Endothelial cell of umbilical vein (primary cell): Measurements from ENCODE around the gene BOLL. TPM values are rescaled to one million over a fixed set of nuclear protein-coding genes. Genes with fewer than 3 reads are reported as not detected.

ENCODE experiments used
- BruUV-seq: library from RNA; stranded (reverse); fragments of 400-500 nt; replicated peaks from 2 replicates; lab custom pipeline; 2021; lab: Mats Ljungman, UMichigan
- CTCF ChIA-PET: fragments of 300-600, 350-600 bp; sonication (Branson Sonifier 250); formaldehyde crosslinking; loops from one replicate; lab custom pipeline; 2021; ENCODE audit warnings: antibody characterized with exemption, inconsistent platforms; lab: Charles Lee
- POLR2A ChIA-PET: fragments of 300-600, 350-600 bp; sonication (Branson Sonifier 250); formaldehyde crosslinking; loops from one replicate; lab custom pipeline; 2021; ENCODE audit warnings: antibody characterized with exemption, inconsistent platforms; lab: Charles Lee
- DNase-seq: peaks from one replicate; pipeline ENCODE4 v3.0.0-alpha.2; 2011; ENCODE audit warnings: low read depth, low spot score
- FAIRE-seq: peaks from 2 replicates; lab custom pipeline; 2011; peaks lifted over from hg19 to GRCh38; lab: Jason Lieb, UNC
- H2AFZ ChIP-seq: 2 replicates; pipeline ENCODE4 v1.6.0; 2012; ENCODE audit warnings: low read depth, low read length, control low read depth, inconsistent platforms
- H3K27ac ChIP-seq: 2 replicates; pipeline ENCODE4 v1.5.1; 2011; ENCODE audit warnings: low read depth, mild to moderate bottlenecking, control low read depth, low read length, moderate library complexity; ENCODE audit not compliant: insufficient read depth
- H3K27me3 ChIP-seq, 2 experiments: 2 replicates each; pipeline versions ENCODE4 v1.6.0 to v1.6.1; 2011; ENCODE audit warnings: low read length in 2 of 2, mixed read lengths in 1 of 2; ENCODE audit not compliant: control insufficient read depth in 2 of 2, insufficient read depth in 2 of 2
- H3K36me3 ChIP-seq, 2 experiments: 2 replicates in 1 of 2; 3 replicates in 1 of 2; pipeline ENCODE4 v1.5.1; 2011; ENCODE audit warnings: low read length in 2 of 2, mild to moderate bottlenecking in 1 of 2, moderate library complexity in 1 of 2; ENCODE audit not compliant: control insufficient read depth in 2 of 2, insufficient read depth in 2 of 2; ENCODE audit errors: extremely low read depth in 1 of 2
- H3K4me1 ChIP-seq: 3 replicates; pipeline ENCODE4 v1.5.1; 2011; ENCODE audit warnings: mild to moderate bottlenecking, low read length; ENCODE audit not compliant: control insufficient read depth, insufficient read depth; ENCODE audit errors: extremely low read depth
- H3K4me2 ChIP-seq: 2 replicates; pipeline ENCODE4 v1.6.1; 2011; ENCODE audit warnings: low read length, control low read depth, mixed read lengths; ENCODE audit not compliant: insufficient read depth
- H3K4me3 ChIP-seq, 3 experiments: fragments of 200-600 bp in 1 of 3; sonication (generic), shearing (Covaris generic) in 1 of 3; replicated peaks in 1 of 3; 2 replicates each; pipeline ENCODE4 v1.5.1; 2011 to 2016; ENCODE audit warnings: control low read depth in 3 of 3, low read length in 3 of 3, mild to moderate bottlenecking in 2 of 3, inconsistent platforms in 1 of 3, low read depth in 1 of 3, moderate library complexity in 1 of 3; ENCODE audit not compliant: insufficient read depth in 1 of 3
- H3K79me2 ChIP-seq: 2 replicates; pipeline ENCODE4 v1.6.0; 2012; ENCODE audit warnings: low read length, inconsistent platforms; ENCODE audit not compliant: control insufficient read depth, insufficient read depth
- H3K9ac ChIP-seq: replicated peaks from 2 replicates; pipeline ENCODE3; 2011; ENCODE audit warnings: low read length, control low read depth; ENCODE audit not compliant: insufficient read depth; ENCODE audit errors: extremely low read depth
- H3K9me1 ChIP-seq: replicated peaks from 3 replicates; pipeline ENCODE4 v1.6.0; 2011; ENCODE audit warnings: mild to moderate bottlenecking, low read length; ENCODE audit not compliant: control insufficient read depth, insufficient read depth; ENCODE audit errors: extremely low read depth
- H3K9me3 ChIP-seq: replicated peaks from 2 replicates; pipeline ENCODE4 v1.5.1; 2012; ENCODE audit warnings: low read length, inconsistent platforms; ENCODE audit not compliant: control insufficient read depth, insufficient read depth
- H4K20me1 ChIP-seq: replicated peaks from 2 replicates; pipeline ENCODE3; 2011; ENCODE audit warnings: mild to moderate bottlenecking, low read length; ENCODE audit not compliant: control insufficient read depth, insufficient read depth; ENCODE audit errors: extremely low read depth
- CTCF ChIP-seq, 2 donors: IDR thresholded peaks; 1 replicate in 1 of 2; 2 replicates in 1 of 2; pipeline ENCODE4 v1.5.1; 2011; ENCODE audit warnings: low read length in 2 of 2, mild to moderate bottlenecking in 2 of 2, moderate library complexity in 2 of 2, control low read depth in 1 of 2, inconsistent platforms in 1 of 2, low read depth in 1 of 2; ENCODE audit not compliant: insufficient read depth in 1 of 2; ENCODE audit errors: extremely low read depth in 1 of 2
- EZH2 ChIP-seq: IDR thresholded peaks from 2 replicates; pipeline ENCODE4 v1.6.1; 2012; ENCODE audit warnings: borderline replicate concordance, low read depth, mild to moderate bottlenecking, moderate library complexity, low read length, inconsistent platforms; ENCODE audit not compliant: severe bottlenecking
- FOS ChIP-seq: IDR thresholded peaks from 2 replicates; pipeline ENCODE4 v1.6.1; 2011; ENCODE audit warnings: mild to moderate bottlenecking, low read length, moderate library complexity, borderline replicate concordance; ENCODE audit not compliant: insufficient read depth
- GATA2 ChIP-seq: IDR thresholded peaks from 2 replicates; pipeline ENCODE4 v1.7.0; 2011; ENCODE audit warnings: low read depth, mild to moderate bottlenecking, moderate library complexity, mixed read lengths, low read length; ENCODE audit not compliant: insufficient read length, insufficient read depth
- JUN ChIP-seq: IDR thresholded peaks from 2 replicates; pipeline ENCODE4 v1.6.1; 2011; ENCODE audit warnings: borderline replicate concordance, low read depth; ENCODE audit not compliant: insufficient read length, insufficient read depth
- MYC ChIP-seq: IDR thresholded peaks from one replicate; pipeline ENCODE4 v1.6.1; 2011; ENCODE audit warnings: mild to moderate bottlenecking, low read depth, low read length
- POLR2A ChIP-seq: IDR thresholded peaks from 2 replicates; pipeline ENCODE4 v1.6.1; 2012; ENCODE audit warnings: low read depth, mild to moderate bottlenecking, control low read depth, low read length
- POLR2AphosphoS5 ChIP-seq: IDR thresholded peaks from 2 replicates; pipeline ENCODE4 v1.6.1; 2012; ENCODE audit warnings: low read depth, mild to moderate bottlenecking, control low read depth, low read length, moderate library complexity; ENCODE audit not compliant: insufficient read depth
- dilution Hi-C: fragments of 300-500 bp; cut with MboI; formaldehyde crosslinking; loops from one replicate; pipeline ENCODE4 v1.15.0; 2019; ENCODE audit warnings: low sequenced_read_pairs; ENCODE audit not compliant: extremely low pct_ligation_motif_present
- intact Hi-C: fragments of 100-400 bp; cut with micrococcal nuclease; formaldehyde crosslinking; loops from one replicate; pipeline ENCODE4 v1.10.0; 2022
- polyA plus RNA-seq, 4 experiments: library from polyadenylated mRNA; depleted of rRNA in 3 of 4; stranded (reverse) in 3 of 4; unstranded in 1 of 4; fragments of >200 nt; gene quantifications; 2 replicates each; pipeline versions ENCODE4 v1.2.1 to v1.2.3, GENCODE V29; 2011 to 2012; ENCODE audit warnings: missing spikeins in 1 of 4
- total RNA-seq: library from RNA; stranded (reverse); gene quantifications from 2 replicates; pipeline ENCODE4 v1.2.3, GENCODE V29; 2021
- TF ChIP-seq, protein P1 (sequence below): IDR thresholded peaks from 2 replicates; pipeline ENCODE4 v1.6.1; 2011; ENCODE audit not compliant: insufficient read depth, insufficient read length

Gene BOLL
- total and polyA plus RNA-seq, 2 donors (not counting 3 experiments of a cell fraction or from before 2014, with no cell fraction given): not detected

DNA sequence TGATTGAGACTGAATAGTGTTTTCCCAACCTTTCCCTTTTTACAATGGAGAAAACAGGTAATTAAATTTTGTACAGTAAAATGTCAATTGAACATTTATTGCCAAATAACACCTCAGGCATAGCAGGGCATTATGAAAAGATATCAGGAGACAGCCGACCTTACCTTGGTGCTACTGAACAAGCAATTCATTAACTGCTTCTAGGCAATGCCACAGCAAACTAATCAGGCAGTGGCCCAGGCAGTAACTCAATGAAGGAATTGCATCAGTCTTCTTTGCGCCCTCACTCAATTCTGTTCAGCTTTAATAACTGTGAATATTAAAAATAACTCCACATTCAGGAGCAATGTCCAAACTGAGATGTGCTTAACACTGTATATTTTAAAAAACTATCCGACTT is 25.4 kb upstream of the BOLL start:
- CTCF ChIA-PET: interaction anchor here (0.6 to 1.6 kb wide), 2 partner anchors 14 to 504 kb away, joined by 3 to 6 read pairs; no protein-coding TSS in a partner anchor
- H3K9ac ChIP-seq: no peak overlapping the region
- POLR2A ChIA-PET: no interaction called here

GRCh38 chr2:197810016-197810415 is 24.9 kb upstream of the BOLL start:
- intact Hi-C loops (no loop called here), dilution Hi-C loops (no loop called here)
- no TSS peak for BruUV-seq
- Histone ChIP-seq H3K4me3 (no peak overlapping the region), H3K79me2 (no peaks in the 10 kb centered on the region), H3K4me1 (peaks cover 11% of the 10 kb centered on the region), H3K9me1 (no peaks in the 10 kb centered on the region), H3K27ac (no peak overlapping the region), H2AFZ (no peak overlapping the region), H3K36me3 (no peaks in the 10 kb centered on the region), H4K20me1 (no peaks in the 10 kb centered on the region), H3K27me3 (no peaks in the 10 kb centered on the region), H3K9me3 (no peaks in the 10 kb centered on the region), H3K9ac (no peak overlapping the region), H3K4me2 (no peak overlapping the region)
- ChIA-PET CTCF (interaction anchor here (1.6 to 3.1 kb wide), 3 partner anchors 14 to 487 kb away, joined by 6 to 12 read pairs (median 7); no protein-coding TSS in a partner anchor), POLR2A (no interaction called here)
- no peak for TF ChIP-seq POLR2AphosphoS5
- TF ChIP-seq MYC: no peak
- TF ChIP-seq EZH2: no peak
- TF ChIP-seq, protein P1, sequence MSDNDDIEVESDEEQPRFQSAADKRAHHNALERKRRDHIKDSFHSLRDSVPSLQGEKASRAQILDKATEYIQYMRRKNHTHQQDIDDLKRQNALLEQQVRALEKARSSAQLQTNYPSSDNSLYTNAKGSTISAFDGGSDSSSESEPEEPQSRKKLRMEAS: no peak
- TF ChIP-seq POLR2A: no peak
- TF ChIP-seq JUN: no peak
- TF ChIP-seq FOS: no peak
- no peak for TF ChIP-seq CTCF (IDR thresholded peaks at IDR 0.05; ENCODE audit: extremely low read depth in 1 of 2, insufficient read depth in 1 of 2, low read depth in 1 of 2, low read length in 2 of 2)
- no peak for TF ChIP-seq GATA2
- FAIRE-seq (no peak), DNase-seq (no peak)

More for the DNA sequence above, 25.4 kb upstream of the BOLL start:
- Histone ChIP-seq H3K9me3 (no peaks in the 10 kb centered on the region), H3K27ac (no peak overlapping the region), H2AFZ (no peak overlapping the region), H3K4me1 (peaks cover 8% of the 10 kb centered on the region), H3K36me3 (no peaks in the 10 kb centered on the region), H3K4me2 (no peak overlapping the region), H4K20me1 (no peaks in the 10 kb centered on the region), H3K79me2 (no peaks in the 10 kb centered on the region), H3K4me3 (no peak overlapping the region), H3K9me1 (no peaks in the 10 kb centered on the region), H3K27me3 (no peaks in the 10 kb centered on the region)
- TF ChIP-seq POLR2A (no peak), EZH2 (no peak), JUN (no peak)
- dilution Hi-C loops: no loop called here
- intact Hi-C loops: no loop called here
- no TSS peak for BruUV-seq
- DNase-seq (no peak), FAIRE-seq (no peak)
